HG02973 (cell line): ENCODE data around the gene GRIN3A.
"Not testable (repeated sequence)": the region's sequence is repeated elsewhere in the genome, so short reads cannot be mapped to it uniquely, and the experiment has no call there.

Experiments
- ATAC-seq: cut with Tn5 transposase; IDR thresholded peaks from one replicate; pipeline ENCODE4 v1.9.1; 2021; ENCODE audit warnings: moderate library complexity; ENCODE audit not compliant: unreplicated experiment

The GRIN3A gene

GRCh38 chr9:101635473-101635872, 103.0 kb downstream of the GRIN3A start:
- ATAC-seq: no peak

GRCh38 chr9:101634741-101635409, 103.6 kb downstream of the GRIN3A start:
- no peak for ATAC-seq

GRCh38 chr9:101632611-101633010, 105.8 kb downstream of the GRIN3A start:
- ATAC-seq: no peak

- no peak for ATAC-seq
Observed at GRCh38 chr9:101631892-101632291, 106.6 kb downstream of the GRIN3A start.

- no peak for ATAC-seq
Observed at GRCh38 chr9:101629636-101630035, 108.8 kb downstream of the GRIN3A start.

- no peak for ATAC-seq
Observed at GRCh38 chr9:101628173-101628572, 110.3 kb downstream of the GRIN3A start.

- ATAC-seq: no peak
Observed at GRCh38 chr9:101626295-101626694, 112.2 kb downstream of the GRIN3A start.

GRCh38 chr9:101625876-101626275, 112.6 kb downstream of the GRIN3A start:
- ATAC-seq: no peak

GRCh38 chr9:101620452-101620851, 118.0 kb downstream of the GRIN3A start:
- no peak for ATAC-seq

GRCh38 chr9:101618698-101619097, 119.7 kb downstream of the GRIN3A start:
- ATAC-seq: peak; percentile 75

GRCh38 chr9:101605547-101605946, 132.9 kb downstream of the GRIN3A start:
- no peak for ATAC-seq

GRCh38 chr9:101604296-101604695, 134.2 kb downstream of the GRIN3A start:
- ATAC-seq: no peak

GRCh38 chr9:101601904-101602765, 136.3 kb downstream of the GRIN3A start:
- peak; percentile 75 for ATAC-seq

GRCh38 chr9:101594796-101595195, 143.7 kb downstream of the GRIN3A start, which contains the start of gene PPP3R2:
PPP3R2 (minus strand) TSS chr9:101594969; CDS start chr9:101594921, 48 bp downstream.
- no peak for ATAC-seq

GRCh38 chr9:101593345-101593744, 145.1 kb downstream of the GRIN3A start:
- no peak for ATAC-seq

GRCh38 chr9:101592788-101593187, 145.7 kb downstream of the GRIN3A start:
- ATAC-seq: no peak

GRCh38 chr9:101591787-101592446, 146.5 kb downstream of the GRIN3A start:
- no peak for ATAC-seq

GRCh38 chr9:101590901-101591300, 147.5 kb downstream of the GRIN3A start:
- ATAC-seq: no peak

GRCh38 chr9:101590074-101590473, 148.4 kb downstream of the GRIN3A start:
- ATAC-seq: not testable (repeated sequence)

- no peak for ATAC-seq
Observed at GRCh38 chr9:101587332-101588043, 151.0 kb downstream of the GRIN3A start.

- peak; percentile 93 for ATAC-seq
Observed at GRCh38 chr9:101586651-101587050, 151.8 kb downstream of the GRIN3A start.
